Right atrium auricular region (tissue), 2 donors: ENCODE results near the gene ICA1. TPM values are rescaled to one million over a fixed set of nuclear protein-coding genes. Genes with fewer than 3 reads are reported as not detected.
"Not testable (repeated sequence)": the region's sequence is repeated elsewhere in the genome, so short reads cannot be mapped to it uniquely, and the experiment has no call there.

ENCODE experiments used
- DNase-seq: peaks from one replicate; pipeline ENCODE4 v3.0.0-alpha.2; 2019; ENCODE audit warnings: low spot score
- H3K27ac ChIP-seq, 2 donors: fragments of 200-600 bp; sonication (generic); 1 replicate in 1 of 2; 2 replicates in 1 of 2; pipeline ENCODE4 v1.5.1; 2016 to 2019
- H3K27me3 ChIP-seq, 2 donors: fragments of 200-600 bp; sonication (generic); one replicate each; pipeline versions ENCODE4 v1.5.1 to v1.6.0; 2017 to 2019
- H3K36me3 ChIP-seq: fragments of 200-600 bp; sonication (generic); one replicate; pipeline ENCODE4 v1.5.1; 2016
- H3K4me1 ChIP-seq, 2 donors: fragments of 200-600 bp; sonication (generic); one replicate each; pipeline versions ENCODE4 v1.5.1 to v1.6.0; 2017 to 2019
- H3K4me3 ChIP-seq, 2 donors: fragments of 200-600 bp; sonication (generic); 1 replicate in 1 of 2; 2 replicates in 1 of 2; pipeline ENCODE4 v1.5.1; 2017 to 2019; ENCODE audit warnings: mild to moderate bottlenecking in 1 of 2, moderate library complexity in 1 of 2
- H3K9me3 ChIP-seq, 2 donors: fragments of 200-600 bp; sonication (generic); one replicate each; pipeline ENCODE4 v1.5.1; 2019
- total RNA-seq, 2 donors: library from RNA; depleted of rRNA; stranded (reverse); fragments of >200 nt; gene quantifications; one replicate each; pipeline ENCODE4 v1.1.0, GENCODE V29; 2016
- TF ChIP-seq, protein P1 (sequence below), 2 donors: fragments of 200-600 bp; sonication (generic); IDR thresholded peaks; one replicate each; pipeline ENCODE4 v1.5.1; 2019; ENCODE audit warnings: antibody characterized with exemption in 2 of 2

ICA1 gene
- total RNA-seq, 2 donors from 2014 or later, result 39.4 to 51.8 TPM

DNA sequence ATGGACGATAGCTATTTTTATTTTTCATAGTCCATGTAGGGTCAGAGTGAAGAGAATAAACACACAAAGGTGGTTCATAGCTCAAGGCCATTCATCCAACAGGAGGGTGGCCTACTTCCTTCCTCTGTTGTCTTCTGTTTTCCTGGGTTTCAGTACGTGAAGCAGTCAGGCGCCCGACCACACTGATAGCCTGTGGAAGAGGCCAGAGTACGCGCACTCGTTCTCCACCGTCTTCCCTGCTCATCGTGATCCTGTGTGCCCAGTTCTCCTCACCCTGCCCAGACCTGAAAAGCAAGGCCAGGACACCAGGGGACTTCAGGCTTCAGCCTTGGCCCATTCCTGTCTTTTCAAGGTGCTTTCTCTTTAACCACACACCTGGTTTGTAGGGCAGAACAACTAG lies 158.7 kb downstream of the ICA1 start:
- TF ChIP-seq, protein P1, sequence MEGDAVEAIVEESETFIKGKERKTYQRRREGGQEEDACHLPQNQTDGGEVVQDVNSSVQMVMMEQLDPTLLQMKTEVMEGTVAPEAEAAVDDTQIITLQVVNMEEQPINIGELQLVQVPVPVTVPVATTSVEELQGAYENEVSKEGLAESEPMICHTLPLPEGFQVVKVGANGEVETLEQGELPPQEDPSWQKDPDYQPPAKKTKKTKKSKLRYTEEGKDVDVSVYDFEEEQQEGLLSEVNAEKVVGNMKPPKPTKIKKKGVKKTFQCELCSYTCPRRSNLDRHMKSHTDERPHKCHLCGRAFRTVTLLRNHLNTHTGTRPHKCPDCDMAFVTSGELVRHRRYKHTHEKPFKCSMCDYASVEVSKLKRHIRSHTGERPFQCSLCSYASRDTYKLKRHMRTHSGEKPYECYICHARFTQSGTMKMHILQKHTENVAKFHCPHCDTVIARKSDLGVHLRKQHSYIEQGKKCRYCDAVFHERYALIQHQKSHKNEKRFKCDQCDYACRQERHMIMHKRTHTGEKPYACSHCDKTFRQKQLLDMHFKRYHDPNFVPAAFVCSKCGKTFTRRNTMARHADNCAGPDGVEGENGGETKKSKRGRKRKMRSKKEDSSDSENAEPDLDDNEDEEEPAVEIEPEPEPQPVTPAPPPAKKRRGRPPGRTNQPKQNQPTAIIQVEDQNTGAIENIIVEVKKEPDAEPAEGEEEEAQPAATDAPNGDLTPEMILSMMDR (IDR thresholded peaks at IDR 0.05), result no peak
- H3K9me3 ChIP-seq, result peaks cover 0 to 4% of the 10 kb centered on the region in 2 donors
- no peak for DNase-seq

DNA sequence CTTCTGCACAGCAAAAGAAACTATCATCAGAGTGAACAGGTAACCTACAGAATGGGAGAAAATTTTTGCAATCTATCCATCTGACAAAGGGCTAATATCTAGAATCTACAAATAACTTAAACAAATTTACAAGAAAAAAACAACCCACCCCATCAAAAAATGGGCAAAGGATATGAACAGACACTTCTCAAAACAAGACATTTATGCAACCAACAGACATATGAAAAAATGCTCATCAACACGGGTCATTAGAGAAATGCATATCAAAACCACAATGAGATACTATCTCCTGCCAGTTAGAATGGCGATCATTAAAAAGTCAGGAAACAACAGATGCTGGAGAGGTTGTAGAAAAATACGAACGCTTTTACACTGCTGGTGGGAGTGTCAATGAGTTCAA lies 160.7 kb downstream of the ICA1 start:
- not testable (repeated sequence) for DNase-seq, H3K4me3 ChIP-seq, H3K27ac ChIP-seq, H3K27me3 ChIP-seq, H3K36me3 ChIP-seq, H3K4me1 ChIP-seq, H3K9me3 ChIP-seq

More for the DNA sequence above, 158.7 kb downstream of the ICA1 start:
- Histone ChIP-seq H3K4me1 (no peaks in the 10 kb centered on the region), H3K27me3 (no peaks in the 10 kb centered on the region), H3K4me3 (no peak overlapping the region), H3K27ac (no peak overlapping the region), H3K36me3 (no peaks in the 10 kb centered on the region)

DNA sequence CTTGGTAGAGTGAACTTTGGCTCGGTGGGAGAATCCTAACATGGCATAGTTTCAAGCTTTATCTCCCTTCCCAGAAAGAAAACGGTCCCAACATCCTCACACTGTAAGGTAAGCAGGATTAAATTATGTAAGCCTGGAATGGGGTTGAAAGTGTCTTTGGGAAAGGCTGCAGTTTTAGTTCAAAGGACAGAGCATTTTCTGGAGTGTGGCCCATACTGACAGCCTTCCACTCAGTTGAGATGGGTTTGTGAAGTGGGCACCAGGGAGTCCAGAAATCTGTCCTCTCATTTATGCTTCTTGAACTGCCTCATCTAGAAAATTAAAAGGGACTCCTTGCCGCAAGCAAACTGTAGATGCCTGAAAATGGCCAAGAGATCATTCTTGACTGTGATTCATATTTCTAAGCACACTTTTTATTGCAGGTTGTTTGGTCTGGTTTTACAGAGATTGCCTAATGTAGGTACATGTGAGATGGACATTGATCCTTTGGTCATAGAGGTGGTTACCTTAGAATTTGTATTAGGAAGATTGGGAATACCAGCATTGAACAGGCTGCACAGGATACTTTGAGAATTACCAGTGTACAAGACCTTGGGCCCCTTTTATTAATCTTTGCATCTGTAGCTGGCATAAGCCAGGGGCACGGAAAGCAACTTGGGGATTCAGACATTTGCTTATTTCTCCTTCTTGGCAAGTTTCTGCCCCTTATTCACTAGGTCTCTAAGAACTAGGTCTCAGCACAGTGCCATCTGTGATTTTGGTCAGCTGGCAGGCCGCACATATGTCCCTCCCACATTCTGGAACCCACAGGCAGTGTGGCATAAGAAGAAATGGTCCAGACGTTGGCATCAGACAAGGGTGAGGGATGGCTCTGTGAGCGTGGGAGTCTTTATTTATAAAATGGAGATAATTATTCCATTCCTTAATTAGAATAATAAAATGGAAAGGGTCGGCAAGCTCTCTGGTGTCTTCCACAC lies 167.5 kb downstream of the ICA1 start:
- TF ChIP-seq, protein P1 (IDR thresholded peaks at IDR 0.05), result no peak
- H3K4me1 ChIP-seq, result no peaks in the 10 kb centered on the region

DNA sequence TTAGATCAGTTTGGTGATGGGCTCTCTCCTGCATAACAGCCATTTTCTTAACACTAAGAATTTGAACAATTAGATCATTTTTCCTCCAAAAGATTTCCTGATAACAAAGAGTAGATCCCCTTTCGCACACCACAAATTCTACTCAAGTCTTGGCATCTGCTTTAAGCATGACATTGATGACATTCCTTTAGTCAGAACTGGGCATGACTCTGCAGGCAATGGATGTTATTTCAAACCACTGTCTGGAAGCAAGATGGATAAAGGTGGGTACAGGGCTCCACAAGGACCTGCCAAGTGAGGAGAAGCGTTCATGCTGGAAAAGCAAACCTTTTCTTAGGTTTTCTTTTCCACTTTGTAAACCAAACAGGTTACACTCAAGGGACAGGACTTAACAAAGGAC lies 169.8 kb downstream of the ICA1 start:
- Histone ChIP-seq H3K27ac (no peak overlapping the region), H3K27me3 (no peaks in the 10 kb centered on the region), H3K9me3 (no peaks in the 10 kb centered on the region), H3K36me3 (no peaks in the 10 kb centered on the region), H3K4me1 (no peaks in the 10 kb centered on the region), H3K4me3 (no peak overlapping the region)
- DNase-seq, result no peak
- TF ChIP-seq, protein P1 (IDR thresholded peaks at IDR 0.05), result no peak

More for the DNA sequence above, 167.5 kb downstream of the ICA1 start:
- Histone ChIP-seq H3K27ac (no peak overlapping the region), H3K27me3 (no peaks in the 10 kb centered on the region), H3K36me3 (no peaks in the 10 kb centered on the region), H3K9me3 (no peaks in the 10 kb centered on the region), H3K4me3 (no peak overlapping the region)
- no peak for DNase-seq

DNA sequence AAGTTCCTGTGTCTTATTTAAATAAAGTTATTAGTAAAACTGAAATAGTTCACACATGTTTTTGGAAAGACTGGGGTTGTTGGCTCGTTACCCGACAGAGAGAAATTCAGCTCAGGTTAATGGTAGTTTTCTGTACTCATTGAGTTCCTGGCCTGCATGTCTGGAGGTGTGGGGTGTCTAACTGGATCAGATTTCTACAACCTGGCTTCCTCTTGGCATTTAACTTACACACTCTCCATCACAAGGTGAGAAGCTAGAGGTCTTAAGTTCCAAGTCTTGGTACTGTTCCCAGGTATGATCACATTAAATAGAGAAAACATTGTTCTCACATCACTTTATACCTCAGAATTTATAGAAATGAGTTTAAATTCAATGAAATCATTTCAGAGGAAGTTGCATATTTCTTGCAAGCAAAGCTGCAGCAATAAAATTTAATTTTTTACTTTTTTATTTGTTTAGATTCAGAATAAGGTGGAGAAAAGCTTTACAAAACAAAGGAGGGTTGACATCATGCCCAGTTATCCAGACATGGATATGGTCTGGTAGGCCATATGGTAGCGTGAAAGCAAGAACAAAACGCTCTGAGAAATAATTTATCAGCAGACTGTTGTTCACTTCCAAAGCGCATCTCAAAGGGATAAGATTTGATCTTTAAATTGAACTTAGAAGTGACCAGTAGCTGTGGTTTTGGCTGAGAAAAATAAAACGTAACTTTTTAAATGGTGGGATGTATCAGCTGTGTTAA lies 172.8 kb downstream of the ICA1 start:
- H3K27me3 ChIP-seq, result no peaks in the 10 kb centered on the region

More for the DNA sequence above, 172.8 kb downstream of the ICA1 start:
- Histone ChIP-seq H3K9me3 (no peaks in the 10 kb centered on the region), H3K36me3 (no peaks in the 10 kb centered on the region), H3K4me1 (no peaks in the 10 kb centered on the region), H3K4me3 (no peak overlapping the region), H3K27ac (no peak overlapping the region)
- no peak for DNase-seq
- TF ChIP-seq, protein P1 (IDR thresholded peaks at IDR 0.05), result no peak
